ENCODE data around the gene FBXL13. TPM values are rescaled to one million over a fixed set of nuclear protein-coding genes. Genes with fewer than 3 reads are reported as not detected.

Gene FBXL13
- total and polyA plus RNA-seq, 2 of the 8 experiments (the other 6 are each of a cell fraction or from before 2014, with no cell fraction given) = 1.2 to 2.8 TPM

- Histone ChIP-seq H3K79me2 (ENCODE audit: control insufficient read depth in 1 of 2, insufficient read depth in 2 of 2, low read length in 2 of 2) (no peaks in the 10 kb centered on the region), H3K9me3 (ENCODE audit: insufficient read depth in 2 of 2, low read depth in 1 of 2, low read length in 1 of 2) (no peaks in the 10 kb centered on the region), H2BK5ac (ENCODE audit: low read depth, low read length) (no peak overlapping the region), H3K9ac (replicated peaks in 1 of 4; ENCODE audit: extremely low read depth in 1 of 4, low read depth in 3 of 4, low read length in 3 of 4) (no peak overlapping the region), H3K23ac (ENCODE audit: insufficient read length) (no peak overlapping the region), H3K23me2 (ENCODE audit: low read depth, low read length) (no peaks in the 10 kb centered on the region), H3K4ac (replicated peaks; ENCODE audit: insufficient read length, low read depth, low read length) (no peak overlapping the region), H2AK5ac (ENCODE audit: low read depth, low read length) (no peak overlapping the region), H3K36me3 (ENCODE audit: control insufficient read depth in 2 of 4, insufficient read depth in 4 of 4, low read length in 3 of 4) (no peaks in the 10 kb centered on the region), H2BK12ac (ENCODE audit: low read depth, low read length) (no peak overlapping the region), H3K27ac (ENCODE audit: low read depth, low read length) (no peak overlapping the region), H4K8ac (ENCODE audit: extremely low read depth, insufficient read depth, low read length) (no peak overlapping the region), H2BK20ac (ENCODE audit: low read length) (no peak overlapping the region), H3K4me2 (ENCODE audit: insufficient read depth in 1 of 2, low read depth in 2 of 2, low read length in 2 of 2) (peak overlapping the region in 1 of 2 experiments; percentile 3; a peak in 1 of 4 replicates), H3K79me1 (ENCODE audit: low read depth, low read length) (no peaks in the 10 kb centered on the region), H2BK15ac (ENCODE audit: low read length) (no peak overlapping the region), H4K20me1 (replicated peaks in 1 of 2; ENCODE audit: control insufficient read depth in 1 of 2, insufficient read depth in 2 of 2, low read length in 2 of 2) (no peaks in the 10 kb centered on the region), H3K27me3 (replicated peaks in 1 of 4; ENCODE audit: control insufficient read depth in 3 of 4, extremely low read depth in 1 of 4, insufficient read depth in 3 of 4, low read length in 3 of 4) (no peaks in the 10 kb centered on the region), H3K14ac (ENCODE audit: insufficient read length) (no peak overlapping the region), H3K18ac (ENCODE audit: extremely low read depth, low read length) (no peak overlapping the region), H3K4me3 (ENCODE audit: extremely low read depth in 1 of 4, insufficient read depth in 2 of 4, low read depth in 3 of 4, low read length in 4 of 4) (no peak overlapping the region), H4K5ac (ENCODE audit: insufficient read length, low read depth, low read length) (peak overlapping the region; percentile 36), H3K4me1 (replicated peaks in 1 of 4; ENCODE audit: control insufficient read depth in 3 of 4, insufficient read depth in 4 of 4, low read length in 3 of 4) (peaks cover 0 to 9% (median 4%) of the 10 kb centered on the region in 4 experiments; a peak in 4 of 7 replicates), H4K91ac (replicated peaks; ENCODE audit: insufficient read length, low read length) (no peak overlapping the region), H2BK120ac (replicated peaks; ENCODE audit: low read depth, low read length) (no peak overlapping the region), H3K56ac (replicated peaks; ENCODE audit: insufficient read length, low read depth, low read length) (no peak overlapping the region), H2AFZ (ENCODE audit: low read length) (no peak overlapping the region)
- ChIA-PET CTCF (ENCODE audit: partially characterized antibody) (interaction anchor here (0.5 to 1.6 kb wide), 4 partner anchors 14 to 425 kb away, joined by 3 to 5 read pairs (median 4); no protein-coding TSS in a partner anchor), POLR2A (ENCODE audit: partially characterized antibody) (interaction anchor here (2.0 kb wide), 1 partner anchor 158 kb away, joined by 4 read pairs; the partner anchor contains the start of genes ARMC10 and FBXL13)
- DNase-seq (ENCODE audit: low read depth in 1 of 2, low spot score in 2 of 2) = no peak
- FAIRE-seq = no peak
- TF ChIP-seq CBX5 (IDR thresholded peaks at IDR 0.05; ENCODE audit: low read depth, low read length) = no peak
- TF ChIP-seq BRCA1 (IDR thresholded peaks at IDR 0.05; ENCODE audit: low read depth, low read length) = no peak
- no peak for TF ChIP-seq RXRA (IDR thresholded peaks at IDR 0.05; ENCODE audit: insufficient read depth, low read depth, low read length)
- no peak for TF ChIP-seq CREB1 (IDR thresholded peaks at IDR 0.05)
- no peak for TF ChIP-seq HDAC2 (IDR thresholded peaks at IDR 0.05; ENCODE audit: borderline replicate concordance in 1 of 2, low read depth in 2 of 2, low read length in 2 of 2)
- TF ChIP-seq SIX5 (IDR thresholded peaks at IDR 0.05; ENCODE audit: low read depth, low read length) = no peak
- TF ChIP-seq RFX5 (IDR thresholded peaks at IDR 0.05; ENCODE audit: borderline replicate concordance, low read depth, low read length) = no peak
- TF ChIP-seq SIRT6 (IDR thresholded peaks at IDR 0.05; ENCODE audit: low read length) = no peak
- TF ChIP-seq TCF12 (IDR thresholded peaks at IDR 0.05; ENCODE audit: low read depth, low read length) = no peak
- TF ChIP-seq, protein P1, sequence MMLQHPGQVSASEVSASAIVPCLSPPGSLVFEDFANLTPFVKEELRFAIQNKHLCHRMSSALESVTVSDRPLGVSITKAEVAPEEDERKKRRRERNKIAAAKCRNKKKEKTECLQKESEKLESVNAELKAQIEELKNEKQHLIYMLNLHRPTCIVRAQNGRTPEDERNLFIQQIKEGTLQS (IDR thresholded peaks at IDR 0.05; ENCODE audit: insufficient read depth, low read depth, low read length) = no peak
- TF ChIP-seq CHD2 (IDR thresholded peaks at IDR 0.05; ENCODE audit: low read length) = no peak
- TF ChIP-seq PHF8 (conservative IDR thresholded peaks at IDR 0.05; ENCODE audit: low read depth, low read length) = no peak
- no peak for TF ChIP-seq NANOG (IDR thresholded peaks at IDR 0.05; ENCODE audit: insufficient read depth, low read depth, low read length, poor library complexity, severe bottlenecking)
- no peak for TF ChIP-seq KDM4A (IDR thresholded peaks at IDR 0.05; ENCODE audit: low read depth, low read length, severe bottlenecking)
- no peak for TF ChIP-seq POLR2A (IDR thresholded peaks at IDR 0.05; ENCODE audit: control extremely low read depth in 1 of 2, low read depth in 2 of 2, low read length in 2 of 2)
Observed at GRCh38 chr7:102916881-102917280, 157.7 kb downstream of the FBXL13 start.

Measured in H1 (cell line).